Head of caudate nucleus (tissue), 42 donors: ENCODE measurements around the gene TMEM147.

Source experiments
- DNase-seq, 42 donors: peaks; one replicate each; pipeline versions ENCODE4 v3.0.0 to v3.0.0-alpha.2; 2020 to 2021; ENCODE audit warnings: mixed read lengths in 7 of 42
- intact Hi-C: fragments of 100-400 bp; cut with DNase I; formaldehyde crosslinking; loops from one replicate; pipeline ENCODE4 v1.15.0; 2022

The TMEM147 gene

DNA sequence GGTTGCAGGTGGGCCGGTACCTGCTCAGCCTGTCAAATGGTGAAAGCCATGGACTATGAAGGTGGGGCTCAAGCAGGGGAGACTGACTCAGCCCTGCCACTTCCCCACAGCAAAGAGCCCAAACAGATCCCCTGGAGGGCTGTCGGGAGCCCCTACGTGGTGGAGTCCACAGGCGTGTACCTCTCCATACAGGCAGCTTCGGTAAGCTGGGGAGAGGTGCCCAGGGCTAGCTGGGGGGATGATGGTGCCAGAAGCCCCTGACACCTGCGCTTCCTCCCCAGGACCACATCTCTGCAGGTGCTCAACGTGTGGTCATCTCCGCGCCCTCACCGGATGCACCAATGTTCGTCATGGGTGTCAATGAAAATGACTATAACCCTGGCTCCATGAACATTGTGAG, 3.2 kb upstream of the TMEM147 start:
- intact Hi-C loops = no loop called here
- no peak for DNase-seq

DNA sequence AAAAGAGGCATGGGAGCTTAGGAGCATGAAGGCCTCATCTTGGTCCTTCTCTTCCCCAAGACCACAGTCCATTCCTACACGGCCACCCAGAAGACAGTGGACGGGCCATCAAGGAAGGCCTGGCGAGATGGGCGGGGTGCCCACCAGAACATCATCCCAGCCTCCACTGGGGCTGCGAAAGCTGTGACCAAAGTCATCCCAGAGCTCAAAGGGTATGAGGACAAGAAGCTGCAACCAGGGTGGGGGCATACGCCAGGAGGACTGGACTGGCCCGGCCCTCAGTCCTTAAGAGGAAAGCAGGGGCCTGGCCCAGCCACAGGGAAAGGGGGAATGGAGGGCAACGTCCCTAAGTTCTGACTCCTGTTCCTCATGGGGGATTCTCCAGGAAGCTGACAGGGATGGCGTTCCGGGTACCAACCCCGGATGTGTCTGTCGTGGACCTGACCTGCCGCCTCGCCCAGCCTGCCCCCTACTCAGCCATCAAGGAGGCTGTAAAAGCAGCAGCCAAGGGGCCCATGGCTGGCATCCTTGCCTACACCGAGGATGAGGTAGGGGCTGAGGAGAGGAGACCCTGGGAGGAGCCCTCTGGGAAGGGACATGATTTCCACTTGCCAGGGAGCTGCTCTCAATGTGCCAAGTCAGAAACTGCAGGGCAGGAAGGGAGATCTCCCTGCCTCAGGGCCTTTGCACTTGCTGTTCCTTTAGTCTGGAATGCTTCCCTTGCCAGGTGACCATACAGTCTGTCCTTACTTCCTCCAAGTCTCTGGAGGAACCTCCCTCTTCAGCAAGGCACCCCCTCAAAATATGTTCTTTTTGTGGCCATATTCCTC, 1.9 kb upstream of the TMEM147 start:
- DNase-seq = no peak
- intact Hi-C loops = no loop called here

DNA sequence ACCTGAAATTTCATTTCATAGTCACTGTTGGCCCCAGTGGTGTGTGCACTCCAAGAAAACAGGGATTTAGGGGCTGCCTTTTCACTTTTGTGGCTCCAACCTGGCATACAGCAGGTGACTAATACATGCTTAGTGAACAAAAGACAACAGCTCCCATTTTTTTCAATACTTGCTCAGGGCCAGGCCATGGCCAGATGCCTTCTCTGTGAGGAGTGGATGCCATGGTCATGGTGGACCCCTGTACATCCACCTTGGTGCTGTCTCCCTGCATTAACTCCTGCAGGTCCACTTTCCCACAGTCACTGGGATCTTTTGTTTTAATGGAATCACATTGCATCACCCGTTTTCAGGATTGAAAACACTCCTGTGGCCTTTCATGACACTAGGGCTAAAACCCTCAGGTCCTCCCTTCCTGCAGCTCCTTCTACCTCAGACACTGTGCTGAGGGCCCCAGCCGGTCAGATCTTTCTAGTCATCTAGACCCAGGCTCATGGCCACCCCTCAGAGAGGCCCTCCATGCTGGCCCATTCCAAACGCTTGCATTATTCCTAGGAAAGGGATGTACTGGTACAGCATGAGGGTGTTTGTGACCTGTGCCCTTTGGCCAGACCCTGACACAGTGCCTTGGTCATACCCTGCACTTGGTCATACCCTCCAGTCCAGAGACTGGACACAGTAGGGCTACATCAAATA, 1.2 kb upstream of the TMEM147 start:
- no peak for DNase-seq
- intact Hi-C loops = no loop called here

DNA sequence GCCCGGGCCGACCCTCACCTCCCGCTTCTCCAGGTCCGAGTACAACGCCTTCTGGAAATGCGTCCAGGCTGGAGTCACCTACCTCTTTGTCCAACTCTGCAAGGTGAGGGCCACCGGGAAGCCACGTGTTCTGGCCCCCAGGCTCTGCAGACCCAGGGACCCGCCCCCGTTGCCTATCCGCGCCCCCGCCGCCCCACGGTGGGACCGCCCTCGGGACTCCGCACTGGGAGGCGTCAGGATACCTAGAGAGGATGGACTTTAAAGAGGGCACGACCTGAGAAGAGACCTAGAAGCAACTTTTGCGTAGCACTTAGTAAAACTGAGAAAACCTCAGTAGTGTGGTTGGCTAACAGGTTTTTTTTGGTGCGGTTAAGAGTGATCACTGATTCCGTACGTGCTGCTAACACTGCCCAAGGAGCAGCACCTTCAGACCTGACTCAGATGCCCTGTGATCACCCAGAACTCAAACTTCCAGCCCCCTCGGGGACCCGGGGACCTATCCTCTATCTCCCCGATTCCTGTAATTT, 492 bp downstream of the TMEM147 start:
- DNase-seq = peak in 25 of 42 donors; percentile 3 to 58 (median 31)
- intact Hi-C loops = loop anchor here (5.0 kb wide), 1 partner anchor 171 kb away; the partner anchor contains the start of gene KMT2B

DNA sequence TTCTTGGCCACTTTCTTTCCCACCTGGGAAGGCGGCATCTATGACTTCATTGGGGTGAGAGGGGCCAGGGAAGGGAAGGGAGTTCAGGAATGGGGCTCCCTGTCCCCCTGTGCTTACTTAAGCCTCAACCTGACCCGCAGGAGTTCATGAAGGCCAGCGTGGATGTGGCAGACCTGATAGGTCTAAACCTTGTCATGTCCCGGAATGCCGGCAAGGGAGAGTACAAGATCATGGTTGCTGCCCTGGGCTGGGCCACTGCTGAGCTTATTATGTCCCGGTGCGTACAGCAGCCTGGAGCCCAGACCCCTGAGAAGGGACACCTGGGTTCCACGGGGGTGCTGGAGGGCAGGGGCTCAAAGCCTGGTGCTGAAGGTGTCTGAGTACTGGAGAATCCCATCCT, 1.1 kb downstream of the TMEM147 start:
- DNase-seq = no peak
- intact Hi-C loops = loop anchor here (5.0 kb wide), 1 partner anchor 171 kb away; the partner anchor contains the start of gene KMT2B

DNA sequence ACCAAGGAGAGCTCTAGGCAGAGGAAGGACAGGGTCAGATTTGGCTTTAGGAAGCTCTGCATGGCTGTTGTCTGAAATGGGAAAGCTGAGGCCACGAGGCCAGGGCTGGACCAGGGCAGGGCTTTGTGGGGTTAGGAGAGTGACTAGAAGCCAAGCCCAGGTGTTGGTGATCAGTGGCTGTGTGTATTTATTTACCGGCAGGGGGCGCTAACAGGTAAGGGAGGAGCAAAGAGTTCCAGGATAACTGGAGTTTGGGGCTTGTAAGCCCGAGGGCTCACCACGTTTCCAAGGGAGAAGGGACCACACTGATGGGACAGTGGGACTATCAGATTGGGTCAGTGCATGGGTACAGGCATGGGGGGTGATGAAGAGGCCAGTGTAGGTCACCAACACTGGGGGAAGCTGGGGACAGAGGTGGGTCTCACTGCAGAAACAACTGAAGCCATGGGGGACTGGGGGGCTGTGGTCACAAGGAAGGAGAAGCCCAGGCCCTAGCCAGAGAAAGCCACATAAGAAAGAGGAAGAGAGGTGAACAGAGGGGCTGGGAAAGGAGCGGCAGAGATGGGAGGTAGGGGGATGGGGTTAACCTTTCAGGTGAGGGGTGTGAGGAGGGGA, 3.9 kb downstream of the TMEM147 start:
- intact Hi-C loops = loop anchor here (5.0 kb wide), 1 partner anchor 168 kb away; the partner anchor contains the start of gene KMT2B
- peak in 36 of 42 donors; percentile 15 to 83 (median 54) for DNase-seq

DNA sequence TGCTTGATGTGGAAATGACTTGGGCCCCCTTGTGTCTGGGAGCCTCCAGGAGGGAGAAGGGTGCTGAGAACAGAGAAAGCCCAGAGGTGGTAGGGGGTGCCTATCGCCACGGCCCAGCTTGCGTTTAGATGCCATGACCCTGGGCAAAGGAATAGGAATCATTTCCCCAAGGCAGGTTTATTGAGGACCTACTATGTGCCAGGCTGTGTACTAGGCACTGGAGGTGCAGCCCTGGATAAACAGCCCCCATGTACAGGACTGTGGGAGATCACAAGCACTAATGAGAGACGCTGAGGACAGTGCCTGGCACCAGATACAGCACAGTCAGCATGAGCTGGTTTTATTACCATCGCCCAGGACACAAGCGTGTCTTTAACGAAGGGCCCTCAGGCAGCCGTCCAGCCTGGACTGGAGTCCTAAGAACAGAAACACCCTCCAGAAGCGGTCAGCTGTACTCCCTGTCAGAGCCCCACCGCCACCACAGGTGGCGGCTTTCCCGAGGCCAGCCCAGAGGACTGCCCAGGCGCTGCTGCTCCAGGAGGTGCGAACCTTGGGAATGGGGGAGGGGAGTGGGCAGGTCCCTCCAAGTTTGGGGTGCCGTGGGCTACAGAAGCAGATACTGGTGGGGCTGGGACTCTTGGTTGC, 4.6 kb downstream of the TMEM147 start:
- no peak for DNase-seq

DNA sequence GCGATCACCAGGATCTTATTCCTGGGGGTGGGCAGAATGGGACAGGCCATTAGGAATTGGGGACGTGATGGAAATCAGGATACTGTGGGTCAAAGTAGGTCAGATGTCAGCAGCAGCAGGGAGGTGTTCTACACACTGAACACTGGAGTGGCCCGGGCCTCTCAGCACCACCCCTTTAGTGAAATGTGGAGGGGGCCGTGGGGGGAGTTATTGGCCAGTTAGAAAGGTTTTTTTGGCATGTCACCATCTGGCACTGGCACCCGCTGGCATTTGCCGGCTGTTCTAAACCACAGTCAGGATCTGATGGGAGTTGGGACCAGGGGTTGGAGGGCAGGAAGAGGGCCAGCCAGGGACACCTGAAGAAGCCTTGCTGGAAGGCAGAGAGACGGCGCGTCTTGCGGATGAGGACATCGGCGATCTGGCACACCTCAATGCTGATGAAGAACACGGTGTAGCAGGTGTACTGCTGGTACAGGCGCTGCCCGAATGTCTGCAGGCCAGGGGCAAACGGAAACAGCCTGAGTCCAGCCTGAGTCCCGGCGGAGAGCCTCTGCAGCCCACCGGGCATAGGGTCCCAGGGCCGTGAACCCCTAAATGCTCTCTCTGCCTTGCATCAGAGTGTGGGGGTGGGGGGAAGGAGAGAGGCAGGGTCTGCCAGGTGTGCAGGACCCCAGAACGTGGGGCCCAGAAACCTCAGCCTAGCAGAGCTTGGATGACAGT, 5.8 kb downstream of the TMEM147 start:
- intact Hi-C loops = no loop called here
- DNase-seq = no peak

More for the DNA sequence above, 4.6 kb downstream of the TMEM147 start:
- intact Hi-C loops = loop anchor here (5.0 kb wide), 1 partner anchor 167 kb away; the partner anchor contains the start of gene KMT2B

DNA sequence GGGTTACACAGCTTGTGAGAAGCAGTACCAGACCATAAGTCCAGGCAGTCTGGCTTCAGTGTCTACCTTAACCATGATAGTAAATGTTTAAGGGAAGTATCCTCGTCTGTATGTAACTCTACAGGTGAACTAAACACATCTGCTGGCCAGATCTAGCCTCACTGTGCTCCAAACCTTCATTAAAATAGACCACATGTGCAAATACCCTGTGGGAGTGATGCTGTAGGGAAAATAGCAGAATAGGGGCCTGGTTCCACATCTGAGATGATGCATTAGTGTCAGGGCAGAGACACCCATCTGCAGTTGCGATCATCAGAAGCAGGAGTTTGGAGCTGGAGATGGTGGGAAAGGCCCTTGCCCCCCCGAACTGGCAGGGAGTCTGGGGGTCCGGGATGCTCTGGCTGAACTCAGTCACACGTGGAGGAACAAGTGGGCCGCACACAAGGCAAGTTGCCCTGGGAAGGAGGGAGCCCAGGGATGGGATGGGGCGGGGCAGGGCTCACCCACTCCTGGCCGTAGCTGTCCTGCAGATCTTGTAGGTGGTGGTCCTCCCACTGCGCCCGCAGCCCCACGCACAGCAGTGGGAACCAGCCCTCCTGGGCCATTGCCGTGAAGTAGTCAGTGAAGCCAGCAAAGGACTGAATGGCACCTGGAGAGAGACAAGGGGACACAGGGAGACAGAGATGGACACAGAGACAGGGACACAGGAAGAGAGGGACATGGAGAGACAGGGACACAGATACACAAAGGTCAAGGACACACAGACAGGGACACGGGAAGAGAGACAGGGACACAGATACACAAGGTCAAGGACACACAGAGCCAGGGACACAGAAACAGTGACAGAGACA, 7.3 kb downstream of the TMEM147 start:
- intact Hi-C loops = no loop called here
- no peak for DNase-seq

DNA sequence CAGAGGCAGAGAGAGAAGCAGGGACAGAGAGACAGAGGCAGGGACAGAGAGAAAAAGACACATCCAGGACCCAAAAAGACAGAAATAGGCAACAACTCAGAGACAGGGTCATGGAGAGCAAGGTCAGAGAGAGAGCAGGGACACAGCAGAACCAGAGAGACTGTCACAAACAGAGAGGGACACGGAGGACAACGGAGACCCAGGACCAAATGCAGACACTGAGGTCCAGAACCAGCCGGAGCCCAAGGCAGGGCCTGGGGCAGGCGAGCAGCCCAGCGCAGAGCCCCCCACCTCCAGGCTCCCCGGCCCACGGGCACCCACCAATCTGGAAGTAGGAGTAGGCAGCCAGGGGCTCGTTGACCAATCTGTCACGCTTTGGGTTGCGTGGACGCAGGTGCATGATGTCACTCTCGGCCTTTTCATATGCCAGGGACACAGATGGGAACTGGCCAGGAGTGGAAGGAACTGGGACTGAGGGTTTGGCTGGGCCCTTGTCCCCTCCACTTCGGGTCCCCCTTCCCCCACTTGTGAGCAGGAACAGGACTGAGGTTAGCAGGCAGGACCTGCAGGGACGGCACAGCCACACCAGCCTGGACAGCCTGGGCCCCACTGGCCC, 8.1 kb downstream of the TMEM147 start:
- intact Hi-C loops = no loop called here
- DNase-seq = no peak

DNA sequence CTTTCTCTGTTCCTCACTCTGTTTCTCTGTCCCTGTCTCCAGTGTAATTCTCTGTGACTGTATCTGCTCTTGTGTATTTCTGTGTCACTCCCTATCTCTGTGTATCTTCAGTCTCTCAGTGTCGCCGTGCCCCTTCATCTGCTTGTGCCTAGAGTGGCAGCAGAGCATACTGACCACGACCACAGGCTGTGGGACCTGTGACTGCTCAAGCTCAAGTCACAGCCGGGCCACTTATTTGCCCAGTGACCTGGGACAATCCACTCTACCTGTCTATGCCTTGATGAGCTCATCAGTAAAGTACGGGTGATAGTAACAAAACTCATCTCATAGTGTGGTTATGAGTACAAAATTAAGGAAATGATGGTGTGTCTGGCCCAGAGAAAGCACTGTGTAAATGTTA, 8.7 kb downstream of the TMEM147 start:
- intact Hi-C loops = no loop called here
- no peak for DNase-seq

DNA sequence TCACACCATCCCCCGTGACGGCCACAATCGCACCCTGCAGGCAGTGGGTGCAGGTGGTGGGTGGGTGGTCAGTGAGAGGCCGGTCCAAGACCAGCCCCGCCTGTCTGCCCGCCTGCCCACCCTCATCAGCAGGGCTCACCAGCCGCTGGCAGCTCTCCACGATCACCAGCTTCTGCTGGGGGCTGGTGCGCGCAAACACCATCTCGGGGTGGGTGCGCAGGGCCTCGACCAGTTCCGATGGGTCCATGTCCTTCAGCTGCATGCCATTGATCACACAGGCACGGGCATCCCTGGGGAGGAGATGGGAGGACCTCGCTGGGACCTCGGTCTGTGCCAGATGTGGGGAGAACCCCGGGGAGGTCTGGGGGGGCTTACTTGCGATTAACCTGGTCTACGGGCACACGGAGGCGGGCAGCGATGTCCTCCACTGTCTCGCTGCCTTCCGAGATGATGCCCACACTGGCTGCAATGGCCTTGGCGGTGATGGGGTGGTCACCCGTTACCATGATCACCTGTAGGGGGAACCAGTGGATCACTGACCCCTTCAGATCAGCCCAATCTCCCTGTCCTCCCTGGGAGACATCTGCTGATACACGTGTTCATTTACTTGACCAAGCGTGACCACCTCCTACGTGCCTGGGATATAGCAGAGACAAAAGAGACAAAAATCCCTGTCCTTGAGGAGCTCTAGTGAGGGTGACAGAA, 10.0 kb downstream of the TMEM147 start:
- DNase-seq = no peak
- intact Hi-C loops = no loop called here

DNA sequence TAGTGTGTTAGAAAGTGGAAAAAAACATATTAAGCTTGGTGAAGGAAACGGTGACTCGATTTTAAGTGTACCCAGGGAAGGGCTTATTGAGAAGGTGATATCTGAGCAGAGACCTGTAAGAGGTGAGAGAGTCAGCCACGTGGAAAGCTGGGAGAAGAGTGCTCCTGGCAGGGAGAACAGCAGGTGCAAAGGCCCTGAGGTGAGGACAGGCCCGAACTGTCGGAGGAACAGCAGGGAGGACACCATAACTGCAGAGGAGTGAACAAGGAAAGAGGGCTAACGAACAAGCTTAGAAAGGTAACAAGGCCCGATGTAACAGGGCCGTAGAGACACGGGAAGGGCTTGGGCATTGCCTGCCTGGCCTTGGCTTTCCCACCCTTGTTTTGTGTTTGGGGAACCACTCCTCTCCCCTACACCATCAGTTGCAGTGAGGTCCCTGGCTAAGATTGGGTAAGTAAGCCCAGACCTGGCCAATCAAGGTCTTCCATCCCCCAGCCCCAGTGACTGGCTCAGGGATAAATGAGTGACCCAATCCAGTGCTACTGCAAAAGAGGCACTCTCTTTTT, 10.7 kb downstream of the TMEM147 start:
- intact Hi-C loops = no loop called here
- DNase-seq = no peak

DNA sequence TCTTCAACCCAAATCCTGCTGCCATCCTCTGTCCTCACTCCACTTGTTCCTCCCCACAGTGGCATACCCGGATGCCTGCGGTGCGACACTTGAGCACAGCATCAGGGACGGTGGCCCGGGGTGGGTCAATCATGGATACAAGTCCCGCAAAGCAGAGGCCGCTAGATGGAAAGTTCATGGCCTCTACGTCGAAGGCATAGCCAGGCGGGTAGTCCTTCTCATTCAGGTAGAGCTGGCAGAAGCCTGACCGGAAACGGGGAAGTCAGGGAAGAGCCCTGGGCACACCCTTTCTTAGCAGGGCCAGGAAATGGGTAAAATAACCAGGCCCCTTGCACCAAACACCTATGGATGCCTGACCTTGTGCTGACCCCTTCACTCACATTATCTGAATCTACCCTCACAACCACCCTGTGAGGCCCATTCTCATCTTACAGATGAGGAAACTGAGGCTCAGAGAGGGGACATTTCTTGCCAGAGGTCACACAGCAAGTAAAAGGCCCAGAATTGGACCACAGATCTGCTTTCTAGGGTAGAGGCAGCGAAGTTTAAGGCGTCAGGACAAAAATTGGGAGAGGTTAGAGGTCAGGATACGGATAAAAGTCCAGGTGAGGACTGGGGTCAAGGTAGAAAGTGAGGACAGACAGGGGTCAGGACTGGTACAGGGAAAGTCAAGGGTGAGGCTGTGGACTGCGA, 11.6 kb downstream of the TMEM147 start:
- intact Hi-C loops = no loop called here
- no peak for DNase-seq

DNA sequence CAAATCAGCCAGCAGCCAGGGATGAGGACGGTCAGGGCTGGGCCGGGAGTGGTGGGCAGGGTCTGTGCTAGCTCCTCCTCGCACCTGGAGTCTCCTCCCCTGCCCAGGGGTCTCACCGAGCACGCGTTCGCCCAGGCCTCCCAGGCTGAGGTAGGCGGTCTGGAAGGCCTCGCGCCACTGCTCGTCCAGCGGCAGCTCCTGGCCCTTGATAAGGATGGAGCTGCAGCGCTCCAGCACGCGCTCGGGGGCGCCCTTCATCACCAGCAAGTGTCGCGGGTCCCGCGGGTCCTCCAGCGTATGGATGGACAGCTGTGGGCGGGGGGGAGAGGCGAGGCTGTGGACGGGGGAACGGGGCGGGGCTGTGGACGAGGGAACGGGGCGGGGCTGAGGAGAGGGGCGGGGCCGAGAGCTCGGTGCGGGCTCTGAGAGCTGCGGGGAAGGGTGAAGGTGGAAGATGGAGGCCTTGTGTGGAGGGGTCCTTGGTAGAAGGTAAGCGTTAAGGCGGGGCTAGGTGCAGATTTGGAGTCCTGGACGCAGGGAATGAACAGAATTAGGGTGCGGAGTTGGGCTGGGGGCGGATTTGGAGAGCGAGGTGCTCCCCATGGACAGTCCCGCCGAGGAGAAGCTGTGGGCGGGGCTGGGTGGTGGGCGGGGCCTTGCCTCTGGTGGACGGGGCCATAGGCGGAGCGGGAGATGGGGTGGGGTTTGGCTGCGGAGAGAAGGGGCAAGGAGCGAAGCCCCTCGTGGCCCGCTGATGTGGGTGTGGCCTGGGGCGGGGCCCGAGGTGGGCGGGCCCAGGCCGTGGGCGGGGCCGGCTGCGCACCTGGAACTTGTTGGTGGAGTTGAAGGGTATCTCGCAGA, 12.3 kb downstream of the TMEM147 start:
- peak in 31 of 42 donors; percentile 22 to 70 (median 46) for DNase-seq
- intact Hi-C loops = no loop called here
